ENCODE data around the gene GALNT9.
"Not testable (repeated sequence)": the region's sequence is repeated elsewhere in the genome, so short reads cannot be mapped to it uniquely, and the experiment has no call there.

The GALNT9 gene

DNA sequence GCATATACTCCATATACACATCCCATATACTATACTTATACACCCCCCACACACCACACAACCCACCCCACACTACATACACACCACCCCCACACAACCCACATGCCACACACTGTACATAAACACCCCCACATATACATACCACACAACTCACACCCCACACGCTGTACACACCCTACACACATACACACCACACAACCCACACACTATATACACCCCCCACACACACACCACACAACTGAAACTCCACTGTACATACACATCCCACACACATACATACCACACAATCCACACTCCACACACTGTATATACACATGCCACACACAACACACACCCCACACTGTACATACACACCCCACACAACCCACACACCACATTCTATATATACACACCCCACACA, 104.2 kb downstream of the GALNT9 start:
- Mint-ChIP-seq H3K27me3 (peaks cover 13% of the 10 kb centered on the region), H3K27ac (no peak overlapping the region), H3K9me3 (no peaks in the 10 kb centered on the region), H3K4me3 (no peak overlapping the region), H3K36me3 (ENCODE audit: low read depth) (no peaks in the 10 kb centered on the region), H3K4me1 (ENCODE audit: low read depth) (peaks cover 4% of the 10 kb centered on the region)

DNA sequence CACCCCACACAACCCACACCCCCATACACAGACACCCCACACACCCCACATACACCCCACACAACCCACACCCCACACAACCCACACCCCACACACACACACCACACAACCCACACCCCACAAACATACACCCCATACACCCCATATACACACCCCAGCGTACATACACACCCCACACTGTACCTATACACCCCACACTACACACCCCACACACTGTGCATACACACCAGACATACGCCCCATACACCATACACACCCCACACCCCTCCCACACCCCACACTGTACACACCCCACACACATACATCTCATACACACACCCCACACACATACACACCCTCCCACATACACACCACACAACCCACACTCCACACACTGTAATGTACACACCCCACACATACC, 104.9 kb downstream of the GALNT9 start:
- Mint-ChIP-seq H3K36me3 (ENCODE audit: low read depth) (no peaks in the 10 kb centered on the region), H3K4me3 (no peak overlapping the region), H3K9me3 (no peaks in the 10 kb centered on the region), H3K27ac (no peak overlapping the region), H3K27me3 (peaks cover 17% of the 10 kb centered on the region), H3K4me1 (ENCODE audit: low read depth) (peaks cover 4% of the 10 kb centered on the region)

DNA sequence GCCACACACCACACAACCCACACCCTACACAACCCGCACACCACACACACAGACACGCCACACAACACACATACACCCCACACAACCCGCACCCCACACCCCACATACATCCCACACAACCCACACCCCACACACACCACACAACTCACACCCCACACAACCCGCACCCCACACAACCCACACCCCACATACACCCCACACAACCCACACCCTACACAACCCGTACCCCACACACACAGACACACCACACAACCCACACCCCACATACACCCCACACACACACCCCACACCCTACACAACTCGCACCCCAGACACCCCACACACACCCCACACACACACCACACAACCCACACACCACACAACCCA, 106.6 kb downstream of the GALNT9 start:
- Mint-ChIP-seq H3K36me3 (ENCODE audit: low read depth) (no peaks in the 10 kb centered on the region), H3K27ac (no peak overlapping the region), H3K4me3 (no peak overlapping the region), H3K4me1 (ENCODE audit: low read depth) (peaks cover 4% of the 10 kb centered on the region), H3K9me3 (no peaks in the 10 kb centered on the region), H3K27me3 (peaks cover 16% of the 10 kb centered on the region)

DNA sequence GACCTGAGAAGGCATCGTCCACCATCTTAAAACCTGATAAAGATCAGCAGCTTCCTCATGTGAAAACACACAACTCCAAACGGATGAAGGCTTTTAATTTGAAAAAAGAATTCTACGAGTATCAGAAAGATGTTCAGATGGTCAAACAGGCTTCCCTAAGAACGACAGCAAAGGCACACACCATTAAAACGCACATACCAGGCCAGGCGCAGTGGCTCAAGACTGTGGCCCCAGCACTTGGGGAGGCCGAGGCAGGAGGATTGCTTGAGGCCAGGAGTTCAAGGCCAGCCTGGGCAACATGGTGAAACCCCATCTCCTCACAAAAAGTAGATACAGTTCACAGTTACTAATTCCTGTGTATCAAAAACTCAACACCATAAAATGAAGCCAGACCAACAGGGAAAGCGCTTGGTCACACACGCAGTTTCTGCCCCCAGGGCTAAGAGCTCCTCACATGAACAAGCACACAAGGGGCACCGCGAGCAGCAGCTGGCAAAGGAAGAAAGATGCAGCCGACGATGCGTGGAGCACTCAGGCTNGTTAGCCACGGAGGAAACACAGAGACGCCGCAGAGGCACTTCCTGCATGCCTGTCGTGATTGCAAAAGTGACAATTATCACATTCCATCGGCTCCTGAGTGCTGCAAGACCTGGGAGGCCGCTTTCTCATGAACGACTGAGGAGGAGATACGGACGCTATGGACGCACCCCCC, 107.1 kb downstream of the GALNT9 start:
- H3K27me3 Mint-ChIP-seq: peaks cover 16% of the 10 kb centered on the region
- H3K4me1 Mint-ChIP-seq (ENCODE audit: low read depth): peaks cover 4% of the 10 kb centered on the region
- no peak overlapping the region for H3K27ac Mint-ChIP-seq
- H3K4me3 Mint-ChIP-seq: no peak overlapping the region
- H3K9me3 Mint-ChIP-seq: no peaks in the 10 kb centered on the region
- no peaks in the 10 kb centered on the region for H3K36me3 Mint-ChIP-seq (ENCODE audit: low read depth)

DNA sequence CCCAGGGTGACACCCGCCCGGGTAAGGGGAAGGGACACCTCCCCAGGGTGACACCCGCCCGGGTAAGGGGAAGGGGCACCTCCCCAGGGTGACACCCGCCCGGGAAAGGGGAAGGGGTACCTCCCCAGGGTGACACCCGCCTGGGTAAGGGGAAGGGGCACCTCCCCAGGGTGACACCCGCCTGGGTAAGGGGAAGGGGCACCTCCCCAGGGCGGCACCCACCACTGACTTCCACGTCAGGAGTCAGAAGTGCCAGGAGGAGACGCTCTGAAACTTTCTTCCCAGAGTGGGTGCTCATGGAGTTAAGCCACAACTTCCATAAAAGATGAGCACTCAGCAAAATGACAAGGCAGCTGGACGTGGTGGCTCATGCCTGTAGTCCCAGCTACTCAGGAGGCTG, 109.6 kb downstream of the GALNT9 start:
- H3K4me3 Mint-ChIP-seq; H3K4me1 Mint-ChIP-seq (ENCODE audit: low read depth); H3K9me3 Mint-ChIP-seq; H3K36me3 Mint-ChIP-seq (ENCODE audit: low read depth); H3K27ac Mint-ChIP-seq: not testable (repeated sequence)
- H3K27me3 Mint-ChIP-seq: peaks cover 16% of the 10 kb centered on the region

DNA sequence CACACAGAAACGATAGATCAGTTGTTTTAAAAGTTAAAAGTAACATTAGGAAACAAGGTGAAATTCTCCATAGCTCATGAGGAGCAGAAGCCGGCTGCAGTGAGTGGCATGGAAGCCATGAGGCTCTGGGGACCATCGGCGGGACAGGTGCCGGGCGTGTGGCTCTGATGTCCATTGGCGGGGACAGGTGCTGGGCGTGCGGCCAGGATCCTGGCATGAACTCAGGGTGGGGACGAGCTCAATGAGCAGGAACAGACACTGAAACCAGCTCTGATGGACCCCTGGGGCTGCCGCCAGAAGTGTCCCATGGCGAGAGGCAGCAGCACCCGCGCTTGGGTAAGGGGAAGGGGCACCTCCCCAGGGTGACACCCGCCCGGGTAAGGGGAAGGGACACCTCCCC, 110.1 kb downstream of the GALNT9 start:
- H3K9me3 Mint-ChIP-seq: no peaks in the 10 kb centered on the region
- H3K27ac Mint-ChIP-seq: no peak overlapping the region
- peaks cover 4% of the 10 kb centered on the region for H3K4me1 Mint-ChIP-seq (ENCODE audit: low read depth)
- H3K4me3 Mint-ChIP-seq: no peak overlapping the region
- no peaks in the 10 kb centered on the region for H3K36me3 Mint-ChIP-seq (ENCODE audit: low read depth)
- peaks cover 16% of the 10 kb centered on the region for H3K27me3 Mint-ChIP-seq

DNA sequence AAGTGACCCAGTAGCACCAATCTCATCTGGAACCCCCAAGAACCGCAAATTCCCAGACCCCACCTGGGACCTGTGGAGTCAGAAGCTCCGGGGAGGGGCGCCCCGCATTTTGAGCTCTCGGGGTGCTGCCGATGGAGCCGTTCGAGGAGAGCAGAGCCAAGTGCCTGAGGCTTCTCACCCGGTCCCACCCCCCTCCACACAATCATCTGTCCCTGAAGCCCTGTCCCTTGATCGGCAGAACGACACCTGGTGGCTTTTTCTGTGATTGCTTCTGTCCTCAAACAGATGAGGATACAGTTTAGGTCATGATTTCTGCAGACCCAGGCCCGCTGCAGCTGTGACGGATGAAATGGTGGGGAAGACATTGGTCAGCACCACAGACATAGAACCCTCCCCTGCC, 110.5 kb downstream of the GALNT9 start:
- Mint-ChIP-seq H3K27me3 (peaks cover 16% of the 10 kb centered on the region), H3K4me3 (no peak overlapping the region), H3K36me3 (ENCODE audit: low read depth) (no peaks in the 10 kb centered on the region), H3K9me3 (no peaks in the 10 kb centered on the region), H3K4me1 (ENCODE audit: low read depth) (peaks cover 4% of the 10 kb centered on the region), H3K27ac (no peak overlapping the region)

DNA sequence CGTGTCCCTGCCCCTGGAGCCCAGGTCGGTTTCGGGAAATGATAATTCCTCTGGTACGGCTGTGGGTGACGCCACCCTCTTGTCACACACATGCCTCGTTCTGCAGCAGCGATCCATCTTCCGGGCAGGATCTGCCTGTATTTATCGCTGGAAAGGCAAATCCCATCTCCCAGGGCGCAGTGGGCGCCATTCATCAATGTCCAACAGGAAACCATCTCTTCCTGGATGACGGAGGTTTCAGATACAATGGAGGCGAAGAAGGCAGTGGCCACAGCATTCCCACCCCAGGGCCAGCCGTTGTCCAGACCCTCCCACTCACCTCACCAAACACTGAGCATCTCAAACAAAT, 110.9 kb downstream of the GALNT9 start:
- Mint-ChIP-seq H3K27me3 (peaks cover 16% of the 10 kb centered on the region), H3K4me1 (ENCODE audit: low read depth) (peaks cover 4% of the 10 kb centered on the region), H3K36me3 (ENCODE audit: low read depth) (no peaks in the 10 kb centered on the region), H3K9me3 (no peaks in the 10 kb centered on the region), H3K27ac (no peak overlapping the region), H3K4me3 (no peak overlapping the region)

DNA sequence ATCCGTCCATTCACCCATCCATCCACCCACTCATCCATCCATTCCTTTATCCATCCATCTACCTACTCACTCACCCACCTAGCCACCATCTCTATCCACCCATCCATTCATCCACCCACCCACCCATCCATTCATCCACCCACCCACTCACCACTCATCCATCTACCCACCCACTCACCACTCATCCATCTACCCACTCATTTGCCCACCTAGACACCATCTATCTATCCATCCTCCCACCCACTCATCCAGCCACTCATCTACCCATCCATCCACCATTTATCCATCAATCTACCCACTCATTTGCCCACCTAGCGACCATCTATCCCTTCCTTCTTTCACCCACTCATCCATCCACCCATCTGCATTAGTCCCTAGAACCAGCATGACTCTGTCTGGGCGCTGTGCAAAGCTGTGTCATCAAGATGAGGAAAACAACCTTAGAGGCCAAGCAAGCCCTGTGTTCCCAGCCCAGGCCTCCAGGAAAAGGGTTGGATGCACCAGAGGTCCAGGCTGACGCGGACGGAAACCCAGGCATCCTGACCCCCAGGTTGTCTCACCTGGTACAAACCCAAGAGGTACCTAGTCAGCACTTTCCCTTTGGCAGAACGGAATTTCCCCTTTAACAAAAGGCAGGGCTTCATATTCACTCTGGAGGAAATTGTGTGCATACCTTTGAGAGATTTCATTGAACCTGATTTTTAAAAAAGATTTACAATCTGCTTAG, 111.4 kb downstream of the GALNT9 start:
- peaks cover 4% of the 10 kb centered on the region for H3K4me1 Mint-ChIP-seq (ENCODE audit: low read depth)
- no peak overlapping the region for H3K4me3 Mint-ChIP-seq
- no peaks in the 10 kb centered on the region for H3K36me3 Mint-ChIP-seq (ENCODE audit: low read depth)

DNA sequence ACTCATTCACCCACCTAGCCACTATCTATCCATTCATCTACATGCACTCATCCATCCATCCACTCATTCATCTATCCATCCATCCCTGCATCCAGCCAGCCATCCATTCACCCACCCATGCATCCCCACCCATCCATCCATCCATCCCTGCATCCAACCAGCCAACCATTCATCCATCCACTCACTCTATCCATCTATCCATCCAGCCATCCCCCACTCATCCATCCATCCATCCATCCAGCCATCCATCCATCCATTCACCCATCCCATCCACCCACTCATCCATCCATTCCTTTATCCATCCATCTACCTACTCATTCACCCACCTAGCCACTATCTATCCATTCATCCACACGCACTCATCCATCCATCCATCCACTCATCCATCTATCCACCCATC, 112.0 kb downstream of the GALNT9 start:
- H3K36me3 Mint-ChIP-seq (ENCODE audit: low read depth): no peaks in the 10 kb centered on the region
- H3K9me3 Mint-ChIP-seq: no peaks in the 10 kb centered on the region
- H3K4me3 Mint-ChIP-seq: no peak overlapping the region
- H3K4me1 Mint-ChIP-seq (ENCODE audit: low read depth): peaks cover 2% of the 10 kb centered on the region
- H3K27ac Mint-ChIP-seq: no peak overlapping the region
- peaks cover 16% of the 10 kb centered on the region for H3K27me3 Mint-ChIP-seq

More for the DNA sequence above, 111.4 kb downstream of the GALNT9 start:
- Mint-ChIP-seq H3K27ac (no peak overlapping the region), H3K9me3 (no peaks in the 10 kb centered on the region), H3K27me3 (peaks cover 16% of the 10 kb centered on the region)

DNA sequence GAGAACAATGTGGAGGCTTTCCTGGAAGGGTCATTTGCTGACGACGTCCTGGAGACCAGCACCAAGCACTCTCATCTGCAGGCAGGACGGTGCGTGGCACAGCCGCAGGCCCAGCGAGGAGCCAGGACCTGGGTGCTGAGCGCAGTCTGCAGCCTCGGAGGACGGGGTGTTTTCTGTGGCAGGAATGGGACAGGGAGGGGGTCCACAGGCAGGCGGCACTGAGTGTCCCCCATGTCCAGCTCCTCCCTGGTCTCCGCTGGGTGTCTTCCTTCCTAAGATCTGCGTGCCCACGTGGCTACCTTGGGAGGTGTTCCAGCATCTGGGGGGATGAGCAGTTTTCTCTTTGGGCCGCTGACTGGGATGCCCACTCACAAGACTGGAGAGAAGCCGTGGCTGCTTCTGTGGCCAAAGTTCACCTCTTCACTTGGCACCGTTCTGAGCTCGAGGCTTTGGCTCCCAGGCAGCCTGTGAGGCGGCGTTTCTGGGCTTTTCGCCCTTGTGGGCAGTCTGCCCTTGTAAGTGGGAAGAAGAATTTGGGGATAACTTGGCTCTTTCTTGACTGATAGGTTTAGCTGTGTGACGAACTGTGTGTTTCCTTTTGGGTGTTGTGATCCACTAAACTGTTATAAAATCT, 112.9 kb downstream of the GALNT9 start:
- H3K4me3 Mint-ChIP-seq: no peak overlapping the region
- H3K9me3 Mint-ChIP-seq: no peaks in the 10 kb centered on the region
- H3K27me3 Mint-ChIP-seq: peaks cover 16% of the 10 kb centered on the region
- H3K4me1 Mint-ChIP-seq (ENCODE audit: low read depth): no peaks in the 10 kb centered on the region
- H3K36me3 Mint-ChIP-seq (ENCODE audit: low read depth): no peaks in the 10 kb centered on the region
- no peak overlapping the region for H3K27ac Mint-ChIP-seq

DNA sequence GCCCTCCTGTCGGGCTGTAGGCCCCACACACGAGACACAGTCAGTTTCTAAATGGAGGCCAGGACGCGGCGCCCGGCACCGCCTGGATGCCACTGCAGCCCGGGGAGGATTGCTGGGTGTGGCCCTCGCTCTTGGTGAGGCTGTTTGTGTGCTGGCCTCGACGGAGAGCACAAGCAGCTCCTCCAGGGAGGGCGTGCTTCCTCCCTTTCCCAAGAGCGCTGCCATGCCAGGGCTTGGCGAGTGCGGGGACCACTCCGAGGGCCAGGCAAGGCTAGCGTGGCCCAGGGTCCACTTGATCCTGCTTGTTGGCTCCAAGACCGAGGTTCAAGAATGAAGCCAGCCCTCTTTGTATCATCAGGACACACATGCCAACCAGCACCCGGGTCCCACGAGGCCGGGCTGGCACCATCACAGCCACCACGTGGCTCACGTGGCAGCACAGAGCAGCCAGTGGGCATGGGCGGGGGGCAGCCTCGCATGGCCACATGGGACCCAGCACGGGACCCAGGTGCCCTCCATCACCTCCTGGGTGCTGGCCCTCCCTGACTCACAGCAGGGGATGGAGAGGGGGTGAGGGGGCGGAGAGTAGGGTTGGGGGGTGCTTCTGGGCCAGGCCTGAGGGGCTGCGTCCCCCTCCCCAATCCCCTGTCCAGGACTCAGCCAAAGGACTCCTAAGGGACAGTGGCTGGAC, 113.9 kb downstream of the GALNT9 start:
- no peak overlapping the region for H3K27ac Mint-ChIP-seq

DNA sequence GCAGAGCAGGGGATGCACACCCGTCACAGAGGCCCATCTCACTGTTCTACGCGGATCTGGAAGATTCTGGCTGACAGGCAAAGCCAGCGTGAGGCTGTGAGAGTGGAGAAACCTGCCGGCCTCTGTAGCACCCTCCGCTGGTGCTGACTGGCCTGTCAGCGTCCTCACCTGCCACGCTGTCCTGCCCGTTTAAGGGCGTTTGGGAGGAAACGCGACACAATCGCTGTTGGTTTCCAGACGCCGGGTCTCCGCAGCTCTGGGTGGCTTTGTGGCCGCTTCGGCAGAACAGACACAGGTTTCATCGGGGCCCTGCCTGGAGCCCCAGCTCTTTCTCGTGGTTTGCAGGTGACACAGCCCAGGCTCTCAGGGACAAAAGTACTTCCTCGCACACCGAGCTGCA, 114.5 kb downstream of the GALNT9 start:
- H3K27me3 Mint-ChIP-seq: peaks cover 9% of the 10 kb centered on the region
- H3K4me1 Mint-ChIP-seq (ENCODE audit: low read depth): no peaks in the 10 kb centered on the region
- H3K36me3 Mint-ChIP-seq (ENCODE audit: low read depth): no peaks in the 10 kb centered on the region
- H3K4me3 Mint-ChIP-seq: no peak overlapping the region
- H3K9me3 Mint-ChIP-seq: no peaks in the 10 kb centered on the region
- no peak overlapping the region for H3K27ac Mint-ChIP-seq

More for the DNA sequence above, 113.9 kb downstream of the GALNT9 start:
- no peaks in the 10 kb centered on the region for H3K4me1 Mint-ChIP-seq (ENCODE audit: low read depth)
- peaks cover 15% of the 10 kb centered on the region for H3K27me3 Mint-ChIP-seq
- H3K9me3 Mint-ChIP-seq: no peaks in the 10 kb centered on the region
- no peaks in the 10 kb centered on the region for H3K36me3 Mint-ChIP-seq (ENCODE audit: low read depth)
- H3K4me3 Mint-ChIP-seq: no peak overlapping the region

DNA sequence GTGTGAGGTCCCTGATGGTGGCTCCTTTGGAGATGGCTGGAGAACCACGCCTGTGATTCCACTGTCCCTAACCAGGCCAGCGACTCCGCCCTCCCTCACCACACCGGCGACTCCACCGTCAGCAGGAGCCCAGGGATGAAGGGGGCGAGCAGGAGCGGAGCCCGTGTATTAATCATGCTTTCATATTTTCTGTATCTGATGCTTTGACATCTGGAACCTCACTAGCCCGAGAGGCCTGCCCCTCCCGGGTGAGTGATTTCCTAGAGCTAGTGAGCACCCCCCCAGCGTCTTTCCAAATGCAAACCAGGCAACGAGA, 115.3 kb downstream of the GALNT9 start:
- no peak overlapping the region for H3K27ac Mint-ChIP-seq
- no peaks in the 10 kb centered on the region for H3K9me3 Mint-ChIP-seq
- H3K36me3 Mint-ChIP-seq (ENCODE audit: low read depth): no peaks in the 10 kb centered on the region
- peaks cover 7% of the 10 kb centered on the region for H3K27me3 Mint-ChIP-seq
- no peaks in the 10 kb centered on the region for H3K4me1 Mint-ChIP-seq (ENCODE audit: low read depth)
- no peak overlapping the region for H3K4me3 Mint-ChIP-seq
